H9 (cell line): Measurements from ENCODE around the gene CACNA2D3. TPM values are rescaled to one million over a fixed set of nuclear protein-coding genes. Genes with fewer than 3 reads are reported as not detected.

Experiments used
- DNase-seq: peaks from one replicate; pipeline ENCODE4 v3.0.0-alpha.2; 2017
- H2AFZ ChIP-seq: one replicate; pipeline ENCODE4 v1.6.1; 2013; ENCODE audit warnings: mild to moderate bottlenecking, low read length, control low read depth, moderate library complexity
- H2AK5ac ChIP-seq: 2 replicates; pipeline ENCODE4 v1.6.1; 2013; ENCODE audit warnings: low read length, control low read depth, mixed read lengths; ENCODE audit not compliant: insufficient read length
- H2BK120ac ChIP-seq: one replicate; pipeline ENCODE4 v1.6.1; 2013; ENCODE audit warnings: low read depth, mild to moderate bottlenecking, low read length, control low read depth, inconsistent platforms; ENCODE audit not compliant: poor library complexity, severe bottlenecking
- H2BK12ac ChIP-seq: 2 replicates; pipeline ENCODE4 v1.6.1; 2013; ENCODE audit warnings: low read length, control low read depth, mixed read lengths, low read depth; ENCODE audit not compliant: insufficient read length
- H2BK15ac ChIP-seq: 2 replicates; pipeline ENCODE4 v1.6.1; 2013; ENCODE audit warnings: low read depth, low read length, control low read depth
- H2BK20ac ChIP-seq: one replicate; pipeline ENCODE4 v1.6.1; 2013; ENCODE audit warnings: low read depth, mild to moderate bottlenecking, low read length, control low read depth, inconsistent platforms; ENCODE audit not compliant: poor library complexity, severe bottlenecking
- H2BK5ac ChIP-seq: 2 replicates; pipeline ENCODE4 v1.6.1; 2013; ENCODE audit warnings: low read length, control low read depth, mixed read lengths; ENCODE audit not compliant: insufficient read length
- H3K14ac ChIP-seq: 2 replicates; pipeline ENCODE4 v1.6.1; 2013; ENCODE audit warnings: low read length, control low read depth; ENCODE audit not compliant: insufficient read depth
- H3K18ac ChIP-seq: 2 replicates; pipeline ENCODE4 v1.6.1; 2013; ENCODE audit warnings: low read depth, mild to moderate bottlenecking, mixed read lengths, low read length, control low read depth; ENCODE audit not compliant: insufficient read length
- H3K23ac ChIP-seq: 2 replicates; pipeline ENCODE4 v1.6.1; 2013; ENCODE audit warnings: low read length, control low read depth, mixed read lengths, low read depth; ENCODE audit not compliant: insufficient read length
- H3K23me2 ChIP-seq: 2 replicates; pipeline ENCODE4 v1.6.1; 2013; ENCODE audit warnings: low read depth, mild to moderate bottlenecking, mixed read lengths, low read length, control low read depth; ENCODE audit not compliant: insufficient read length, poor library complexity, severe bottlenecking
- H3K27ac ChIP-seq: 2 replicates; pipeline ENCODE4 v1.5.1; 2013; ENCODE audit warnings: low read length, control low read depth, mixed read lengths, low read depth; ENCODE audit not compliant: insufficient read length
- H3K27me3 ChIP-seq: 2 replicates; pipeline ENCODE4 v1.6.1; 2013; ENCODE audit warnings: low read length, control low read depth, inconsistent platforms; ENCODE audit not compliant: insufficient read depth
- H3K4ac ChIP-seq: 2 replicates; pipeline ENCODE4 v1.6.1; 2013; ENCODE audit warnings: low read depth, mild to moderate bottlenecking, control low read depth, inconsistent platforms, low read length, moderate library complexity
- H3K4me1 ChIP-seq: 2 replicates; pipeline ENCODE4 v1.6.1; 2013; ENCODE audit warnings: low read length, control low read depth, inconsistent platforms; ENCODE audit not compliant: insufficient read depth
- H3K4me2 ChIP-seq: 2 replicates; pipeline ENCODE4 v1.6.1; 2013; ENCODE audit warnings: low read length, control low read depth, mixed read lengths; ENCODE audit not compliant: insufficient read length, insufficient read depth
- H3K56ac ChIP-seq: 2 replicates; pipeline ENCODE4 v1.6.1; 2013; ENCODE audit warnings: low read depth, mild to moderate bottlenecking, mixed read lengths, low read length, control low read depth; ENCODE audit not compliant: insufficient read length
- H3K79me1 ChIP-seq: 2 replicates; pipeline ENCODE4 v1.6.1; 2013; ENCODE audit warnings: low read depth, mild to moderate bottlenecking, moderate library complexity, low read length, control low read depth, inconsistent platforms; ENCODE audit not compliant: insufficient read depth, poor library complexity, severe bottlenecking
- H3K79me2 ChIP-seq: 2 replicates; pipeline ENCODE4 v1.6.1; 2013; ENCODE audit warnings: low read length, control low read depth, inconsistent platforms; ENCODE audit not compliant: insufficient read depth
- H3K9ac ChIP-seq: 2 replicates; pipeline ENCODE4 v1.6.1; 2013; ENCODE audit warnings: low read length, control low read depth, mixed read lengths; ENCODE audit not compliant: insufficient read length; ENCODE audit errors: extremely low read depth
- H3K9me3 ChIP-seq: one replicate; pipeline ENCODE4 v1.6.1; 2013; ENCODE audit warnings: low read depth, low read length, inconsistent platforms; ENCODE audit not compliant: control insufficient read depth
- H3T11ph ChIP-seq: one replicate; pipeline ENCODE4 v1.6.1; 2013; ENCODE audit warnings: mild to moderate bottlenecking, low read length, control low read depth, inconsistent platforms
- H4K20me1 ChIP-seq: one replicate; pipeline ENCODE4 v1.6.1; 2013; ENCODE audit not compliant: control insufficient read depth, insufficient read length, insufficient read depth
- H4K5ac ChIP-seq: 2 replicates; pipeline ENCODE4 v1.6.1; 2013; ENCODE audit warnings: low read depth, mild to moderate bottlenecking, mixed read lengths, low read length, control low read depth; ENCODE audit not compliant: insufficient read length
- H4K8ac ChIP-seq: replicated peaks from 2 replicates; pipeline ENCODE4 v1.6.1; 2013; ENCODE audit warnings: low read length, control low read depth, mixed read lengths, low read depth; ENCODE audit not compliant: insufficient read length
- H4K91ac ChIP-seq: 2 replicates; pipeline ENCODE4 v1.6.1; 2013; ENCODE audit warnings: low read depth, mild to moderate bottlenecking, moderate library complexity, mixed read lengths, low read length, control low read depth; ENCODE audit not compliant: insufficient read length
- H3K27ac Mint-ChIP-seq, 3 experiments: 2 replicates in 2 of 3; 3 replicates in 1 of 3; pipeline ENCODE4 v1.8.0; 2020 to 2021; ENCODE audit warnings: mixed read lengths in 3 of 3, mild to moderate bottlenecking in 1 of 3, moderate library complexity in 1 of 3
- H3K27me3 Mint-ChIP-seq: 2 replicates; pipeline ENCODE4 v1.8.0; 2021; ENCODE audit warnings: low read depth, mild to moderate bottlenecking, moderate library complexity, mixed read lengths
- H3K36me3 Mint-ChIP-seq, 3 experiments: 2 replicates in 2 of 3; 3 replicates in 1 of 3; pipeline ENCODE4 v1.8.0; 2020 to 2021; ENCODE audit warnings: low read depth in 3 of 3, mixed read lengths in 3 of 3; ENCODE audit not compliant: insufficient read depth in 1 of 3
- H3K4me1 Mint-ChIP-seq, 2 experiments: 2 replicates each; pipeline ENCODE4 v1.8.0; 2020; ENCODE audit warnings: mixed read lengths in 2 of 2
- H3K4me3 Mint-ChIP-seq, 2 experiments: 2 replicates in 1 of 2; 3 replicates in 1 of 2; pipeline ENCODE4 v1.8.0; 2020 to 2021; ENCODE audit warnings: mild to moderate bottlenecking in 2 of 2, mixed read lengths in 2 of 2, moderate library complexity in 1 of 2
- H3K9me3 Mint-ChIP-seq, 2 experiments: 2 replicates in 1 of 2; 3 replicates in 1 of 2; pipeline ENCODE4 v1.8.0; 2020; ENCODE audit warnings: mild to moderate bottlenecking in 2 of 2, mixed read lengths in 2 of 2, moderate library complexity in 1 of 2
- WGBS: extraction: QIAGEN DNeasy Blood & Tissue Kit; methylation state at CpG from one replicate; pipeline ENCODE4 v1.1.7; 2013; ENCODE audit warnings: missing lambda C conversion rate, low lambda C conversion rate, mixed read lengths; ENCODE audit not compliant: insufficient read length; ENCODE audit errors: extremely low coverage; 5-methylcytosine and 5-hydroxymethylcytosine counted together
- total RNA-seq: library from RNA; stranded (reverse); gene quantifications from 2 replicates; pipeline ENCODE4 v1.2.1, GENCODE V29; 2021
- TF ChIP-seq, protein P1 (sequence below): fragments of 200-600 bp; sonication (generic); conservative IDR thresholded peaks from 3 replicates; pipeline ENCODE4 v1.8.0; 2021; ENCODE audit warnings: antibody characterized with exemption, mild to moderate bottlenecking

CACNA2D3 gene
- total RNA-seq, 1 experiment from 2014 or later, result 3.2 TPM

DNA sequence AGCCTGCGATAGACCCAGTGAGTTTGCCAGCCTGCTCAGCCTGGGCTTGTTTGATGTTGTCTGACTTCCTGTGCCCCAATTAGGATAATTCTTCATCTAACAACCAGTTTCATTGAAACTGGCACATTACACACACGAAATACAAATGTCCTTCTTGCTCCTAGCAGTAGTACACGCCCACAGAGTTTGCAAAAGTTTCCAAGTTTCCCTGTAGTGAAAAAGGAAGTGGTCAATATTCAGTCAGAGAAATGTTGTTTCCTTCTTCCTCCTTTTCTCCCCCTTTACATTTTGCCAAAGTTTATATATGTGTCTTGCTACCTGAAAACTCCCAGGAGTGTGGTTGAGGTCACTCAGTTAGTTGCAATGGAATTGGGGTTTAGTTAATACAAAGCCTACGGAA, 863.9 kb downstream of the CACNA2D3 start:
- peaks cover 30 to 33% of the 10 kb centered on the region in 2 experiments for H3K4me1 Mint-ChIP-seq

More for the DNA sequence above, 863.9 kb downstream of the CACNA2D3 start:
- no peak overlapping the region for H3K18ac ChIP-seq
- no peak overlapping the region for H2AFZ ChIP-seq
- no peaks in the 10 kb centered on the region for H3K36me3 Mint-ChIP-seq
- no peak overlapping the region for H3K4me3 Mint-ChIP-seq
- H3K27me3 Mint-ChIP-seq, result no peaks in the 10 kb centered on the region
- DNase-seq, result no peak
- H2BK15ac ChIP-seq, result no peak overlapping the region
- H3T11ph ChIP-seq, result no peak overlapping the region
- no peaks in the 10 kb centered on the region for H3K9me3 Mint-ChIP-seq
- H3K4me2 ChIP-seq, result no peak overlapping the region
- H3K9me3 ChIP-seq, result no peaks in the 10 kb centered on the region
- no peak overlapping the region for H3K9ac ChIP-seq
- no peak overlapping the region for H3K4ac ChIP-seq
- no peak overlapping the region for H2AK5ac ChIP-seq
- no peak overlapping the region for H2BK120ac ChIP-seq
- no peaks in the 10 kb centered on the region; the same call in 1 of the 2 replicates for H3K4me1 ChIP-seq
- no peak overlapping the region for H3K56ac ChIP-seq
- H2BK20ac ChIP-seq, result no peak overlapping the region
- H3K27me3 ChIP-seq, result no peaks in the 10 kb centered on the region
- WGBS, result no CpG with 5 or more reads among the region's 4 CpGs
- no peak overlapping the region for H3K23ac ChIP-seq
- H3K23me2 ChIP-seq, result no peaks in the 10 kb centered on the region
- no peak overlapping the region for H4K5ac ChIP-seq
- H2BK5ac ChIP-seq, result no peak overlapping the region
- H3K27ac ChIP-seq, result no peak overlapping the region
- no peak overlapping the region for H4K91ac ChIP-seq
- no peaks in the 10 kb centered on the region for H3K79me2 ChIP-seq
- H4K8ac ChIP-seq, result no peak overlapping the region
- no peak overlapping the region for H3K27ac Mint-ChIP-seq
- H4K20me1 ChIP-seq, result no peaks in the 10 kb centered on the region
- no peaks in the 10 kb centered on the region for H3K79me1 ChIP-seq
- no peak overlapping the region for H3K14ac ChIP-seq
- TF ChIP-seq, protein P1, sequence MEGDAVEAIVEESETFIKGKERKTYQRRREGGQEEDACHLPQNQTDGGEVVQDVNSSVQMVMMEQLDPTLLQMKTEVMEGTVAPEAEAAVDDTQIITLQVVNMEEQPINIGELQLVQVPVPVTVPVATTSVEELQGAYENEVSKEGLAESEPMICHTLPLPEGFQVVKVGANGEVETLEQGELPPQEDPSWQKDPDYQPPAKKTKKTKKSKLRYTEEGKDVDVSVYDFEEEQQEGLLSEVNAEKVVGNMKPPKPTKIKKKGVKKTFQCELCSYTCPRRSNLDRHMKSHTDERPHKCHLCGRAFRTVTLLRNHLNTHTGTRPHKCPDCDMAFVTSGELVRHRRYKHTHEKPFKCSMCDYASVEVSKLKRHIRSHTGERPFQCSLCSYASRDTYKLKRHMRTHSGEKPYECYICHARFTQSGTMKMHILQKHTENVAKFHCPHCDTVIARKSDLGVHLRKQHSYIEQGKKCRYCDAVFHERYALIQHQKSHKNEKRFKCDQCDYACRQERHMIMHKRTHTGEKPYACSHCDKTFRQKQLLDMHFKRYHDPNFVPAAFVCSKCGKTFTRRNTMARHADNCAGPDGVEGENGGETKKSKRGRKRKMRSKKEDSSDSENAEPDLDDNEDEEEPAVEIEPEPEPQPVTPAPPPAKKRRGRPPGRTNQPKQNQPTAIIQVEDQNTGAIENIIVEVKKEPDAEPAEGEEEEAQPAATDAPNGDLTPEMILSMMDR, result no peak
- H2BK12ac ChIP-seq, result no peak overlapping the region
